Right ventricle myocardium superior (tissue), 1 donor: ENCODE data around the gene CFAP157. TPM values are rescaled to one million over a fixed set of nuclear protein-coding genes. Genes with fewer than 3 reads are reported as not detected.
"Not testable (repeated sequence)": the region's sequence is repeated elsewhere in the genome, so short reads cannot be mapped to it uniquely, and the experiment has no call there.

Experiments
- ATAC-seq: fragments of 200-7000 bp; cut with Tn5 transposase; one replicate; pipeline ENCODE4 v1.9.1; 2020; ENCODE audit warnings: mild to moderate bottlenecking; ENCODE audit not compliant: poor library complexity
- DNase-seq: peaks from one replicate; pipeline ENCODE4 v3.0.0-alpha.2; 2020
- intact Hi-C: fragments of 100-400 bp; cut with DNase I; formaldehyde crosslinking; loops from one replicate; pipeline ENCODE4 v1.11.2; 2022
- total RNA-seq: library from RNA; stranded (reverse); fragmentation: NEBNext Ultra II Directional; extraction: Animal tissue kit (Norgen Biotek cat#: 25700); gene quantifications from one replicate; pipeline ENCODE4 v1.2.1, GENCODE V29; 2021
- donor health status: DM: no; HTN: yes; CAD: no; lungs with severe emphysema.

CFAP157 gene
- total RNA-seq, 1 donor from 2014 or later = not detected

GRCh38 chr9:127749090-127749787 lies 42.5 kb downstream of the CFAP157 start:
- DNase-seq (no peak), ATAC-seq (no peak)
- intact Hi-C loops = no loop called here

- intact Hi-C loops = no loop called here
- DNase-seq = no peak
- peak; percentile 30 for ATAC-seq
Measured at GRCh38 chr9:127751269-127752054, 44.7 kb downstream of the CFAP157 start.

- DNase-seq = no peak
- intact Hi-C loops = no loop called here
- ATAC-seq = no peak
Measured at GRCh38 chr9:127753148-127753547, 46.4 kb downstream of the CFAP157 start.

- intact Hi-C loops = no loop called here
- ATAC-seq (no peak), DNase-seq (no peak)
Measured at GRCh38 chr9:127753622-127754021, 46.8 kb downstream of the CFAP157 start.

- intact Hi-C loops = no loop called here
- no peak for ATAC-seq
Measured at GRCh38 chr9:127754099-127755060, 47.6 kb downstream of the CFAP157 start.

GRCh38 chr9:127755061-127756060 lies 48.6 kb downstream of the CFAP157 start:
- intact Hi-C loops = no loop called here
- DNase-seq = no peak
- ATAC-seq = peak; percentile 39

More at GRCh38 chr9:127754099-127755060, 47.6 kb downstream of the CFAP157 start:
- DNase-seq = no peak

GRCh38 chr9:127756233-127756632 lies 49.4 kb downstream of the CFAP157 start:
- intact Hi-C loops = no loop called here
- DNase-seq (no peak), ATAC-seq (no peak)

- intact Hi-C loops, DNase-seq, ATAC-seq: not testable (repeated sequence)
Measured at GRCh38 chr9:127756776-127757175, 50.0 kb downstream of the CFAP157 start.

- ATAC-seq (no peak), DNase-seq (no peak)
- intact Hi-C loops = no loop called here
Measured at GRCh38 chr9:127758843-127759242, 52.1 kb downstream of the CFAP157 start.

- ATAC-seq = no peak
- intact Hi-C loops = no loop called here
- DNase-seq = no peak
Measured at GRCh38 chr9:127761061-127761460, 54.3 kb downstream of the CFAP157 start.

GRCh38 chr9:127761491-127761956 lies 54.7 kb downstream of the CFAP157 start:
- no peak for ATAC-seq
- no peak for DNase-seq
- intact Hi-C loops = no loop called here

- intact Hi-C loops = no loop called here
- ATAC-seq (peak; percentile 64), DNase-seq (peak; percentile 82)
Measured at GRCh38 chr9:127762111-127762676, 55.4 kb downstream of the CFAP157 start.

GRCh38 chr9:127763918-127764384 lies 57.2 kb downstream of the CFAP157 start:
- DNase-seq = peak; percentile 75
- intact Hi-C loops = no loop called here
- ATAC-seq = peak; percentile 38

GRCh38 chr9:127765418-127765817 lies 58.6 kb downstream of the CFAP157 start:
- ATAC-seq (no peak), DNase-seq (no peak)
- intact Hi-C loops = no loop called here
